Measurements from ENCODE around the gene TAF15.

TAF15 gene

GRCh38 chr17:35784895-35785294 lies 24.4 kb upstream of the TAF15 start:
- no peak for DNase-seq (ENCODE audit: extremely low read depth, low read depth)
- no peak for TF ChIP-seq CTCF (IDR thresholded peaks at IDR 0.05; ENCODE audit: low read depth, low read length, missing control alignments)
- no peak overlapping the region for H3K4me3 ChIP-seq (replicated peaks; ENCODE audit: low read depth, low read length)

GRCh38 chr17:35786941-35787432 lies 22.3 kb upstream of the TAF15 start:
- no peak for DNase-seq (ENCODE audit: extremely low read depth, low read depth)
- H3K4me3 ChIP-seq (replicated peaks; ENCODE audit: low read depth, low read length) = no peak overlapping the region
- TF ChIP-seq CTCF (IDR thresholded peaks at IDR 0.05; ENCODE audit: low read depth, low read length, missing control alignments) = no peak

DNA sequence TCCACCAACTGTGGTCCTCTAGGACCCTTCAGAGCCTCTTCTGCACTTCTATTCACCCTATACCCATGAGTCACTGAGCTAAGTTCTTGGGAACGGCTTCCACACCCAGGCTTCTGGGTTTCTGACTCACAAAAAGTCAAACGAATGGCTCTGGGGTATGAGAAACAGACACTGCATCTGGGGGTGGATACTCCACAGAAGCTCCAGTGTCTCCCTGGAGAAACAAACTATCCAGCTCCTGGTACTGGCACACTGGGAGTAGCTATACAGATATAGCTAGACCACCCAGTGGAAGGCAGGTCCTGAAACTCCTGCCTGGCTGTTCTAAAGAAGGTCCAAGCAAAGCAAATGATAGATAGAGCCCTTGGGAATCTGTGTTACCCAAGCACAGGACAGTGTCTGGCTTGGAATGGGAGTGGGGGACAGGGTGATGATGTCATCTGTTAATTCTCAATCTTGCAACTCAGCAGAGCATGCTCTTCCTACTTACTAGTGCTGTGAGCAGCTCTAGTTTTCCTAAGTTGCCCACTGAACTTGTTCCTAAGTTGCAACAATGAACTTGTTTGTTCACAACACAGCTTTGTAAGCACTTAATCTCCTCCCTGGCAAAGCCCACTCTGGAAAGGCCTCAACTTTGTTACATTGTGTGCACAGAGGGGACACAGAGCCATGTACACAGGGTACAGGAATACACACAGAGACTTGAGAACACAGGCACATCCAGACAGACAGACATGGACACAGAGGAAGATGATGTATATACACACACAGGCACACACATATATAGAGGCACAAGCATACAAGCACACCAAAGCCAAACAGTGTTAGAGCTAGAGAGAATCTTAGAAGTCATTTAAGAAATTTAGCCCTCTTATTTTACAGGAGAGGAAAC lies 20.6 kb upstream of the TAF15 start:
- no peak overlapping the region for H3K4me3 ChIP-seq (replicated peaks; ENCODE audit: low read depth, low read length)
- peak; percentile 61 for DNase-seq (ENCODE audit: extremely low read depth, low read depth)
- TF ChIP-seq CTCF (IDR thresholded peaks at IDR 0.05; ENCODE audit: low read depth, low read length, missing control alignments) = no peak

DNA sequence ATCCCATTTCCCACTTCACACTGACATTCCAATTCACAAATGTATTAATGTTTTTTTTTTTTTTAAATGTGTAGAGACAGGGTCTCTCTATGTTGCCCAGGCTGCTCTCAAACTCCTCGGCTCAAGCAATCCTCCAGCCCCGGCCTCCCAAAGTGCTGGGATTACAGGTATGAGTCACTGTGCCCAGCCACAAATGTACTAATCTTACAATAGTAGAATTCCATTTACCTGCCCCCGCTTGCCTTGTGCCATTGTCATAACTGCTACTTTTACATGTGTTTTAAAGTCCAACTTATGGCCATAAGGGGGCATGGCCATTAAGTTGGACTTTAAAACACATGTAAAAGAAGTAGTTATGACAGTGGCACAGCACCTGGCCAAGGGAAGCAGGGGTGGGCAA lies 18.4 kb upstream of the TAF15 start:
- H3K4me3 ChIP-seq (replicated peaks; ENCODE audit: low read depth, low read length) = no peak overlapping the region
- TF ChIP-seq CTCF (IDR thresholded peaks at IDR 0.05; ENCODE audit: low read depth, low read length, missing control alignments) = no peak
- DNase-seq (ENCODE audit: extremely low read depth, low read depth) = no peak

- no peak for DNase-seq (ENCODE audit: extremely low read depth, low read depth)
- H3K4me3 ChIP-seq (replicated peaks; ENCODE audit: low read depth, low read length) = no peak overlapping the region
- no peak for TF ChIP-seq CTCF (IDR thresholded peaks at IDR 0.05; ENCODE audit: low read depth, low read length, missing control alignments)
These were observed 17.5 kb upstream of the TAF15 start for GRCh38 chr17:35791681-35792350.

DNA sequence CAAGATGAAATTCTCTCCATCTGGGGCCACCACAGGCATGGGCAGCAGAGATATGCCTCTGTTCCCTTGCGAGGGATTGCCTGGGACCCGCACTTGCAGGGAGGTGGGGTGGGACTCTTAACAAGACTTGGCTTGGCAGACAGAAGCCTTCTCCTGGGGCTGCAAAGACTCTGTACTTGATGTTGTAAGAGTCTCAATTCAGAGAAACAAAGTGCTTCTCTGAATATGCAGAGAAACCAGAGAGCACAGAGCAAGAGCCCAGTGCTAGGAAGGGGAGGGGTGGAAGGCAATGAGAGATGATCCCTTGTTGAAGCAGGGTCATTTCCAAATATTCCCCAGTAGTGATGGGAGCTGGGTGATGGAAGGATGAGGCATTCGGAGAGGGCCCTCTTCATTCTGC lies 16.0 kb upstream of the TAF15 start:
- DNase-seq (ENCODE audit: extremely low read depth, low read depth) = no peak
- no peak overlapping the region for H3K4me3 ChIP-seq (replicated peaks; ENCODE audit: low read depth, low read length)
- TF ChIP-seq CTCF (IDR thresholded peaks at IDR 0.05; ENCODE audit: low read depth, low read length, missing control alignments) = no peak
